Measurements from ENCODE around the gene FUT6. TPM values are rescaled to one million over a fixed set of nuclear protein-coding genes. Genes with fewer than 3 reads are reported as not detected.

FUT6 gene
- total and polyA plus RNA-seq, 2 donors from 2014 or later, result 13.0 to 58.4 TPM

DNA sequence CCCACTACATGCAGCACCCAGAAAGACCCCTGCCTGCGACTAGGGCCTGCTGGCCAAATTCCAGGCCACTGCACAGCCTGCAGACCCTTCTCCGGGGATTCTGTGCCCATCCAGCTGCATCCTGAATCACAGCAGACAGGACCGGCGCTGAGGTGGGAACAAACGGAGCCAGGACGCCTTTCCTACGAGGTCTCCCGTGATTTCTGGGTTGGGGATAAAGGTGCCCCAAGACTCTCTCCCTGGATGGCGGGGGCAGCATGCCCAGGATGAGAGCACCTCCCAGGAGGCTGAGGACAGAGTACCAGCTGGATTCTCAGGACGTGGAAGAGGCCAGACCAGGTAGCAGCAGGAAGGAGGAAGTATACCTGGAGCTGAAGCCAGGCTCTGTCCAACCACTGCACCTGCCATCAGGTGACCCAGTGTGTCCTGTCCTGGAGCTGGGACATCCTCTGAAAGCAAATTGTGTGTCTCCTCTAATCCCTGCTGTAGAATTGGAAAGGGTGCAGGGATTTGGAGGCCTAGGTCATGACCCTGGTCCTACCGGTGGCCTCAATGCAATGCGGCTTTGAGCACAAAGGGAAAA, 34.2 kb upstream of the FUT6 start:
- H3K4me1 ChIP-seq (ENCODE audit: control insufficient read depth in 2 of 3, insufficient read depth in 2 of 3, low read depth in 1 of 3, low read length in 3 of 3), result peaks cover 0 to 10% (median 3%) of the 10 kb centered on the region in 3 donors
- no peak for FAIRE-seq
- H3K27me3 ChIP-seq (ENCODE audit: control insufficient read depth, insufficient read depth, low read length), result no peaks in the 10 kb centered on the region
- no peak for TF ChIP-seq CTCF (IDR thresholded peaks at IDR 0.05; ENCODE audit: borderline replicate concordance, extremely low read depth, insufficient read depth)
- no peak overlapping the region for H3K9ac ChIP-seq (ENCODE audit: low read length in 3 of 3)
- peak in 1 of 5 donors; percentile 34 for DNase-seq
- peak overlapping the region in 1 of 2 donors; percentile 32 for H3K27ac ChIP-seq (ENCODE audit: low read depth in 2 of 2, low read length in 2 of 2)
- intact Hi-C loops (cut with DNase I), result no loop called here
- H3K4me3 ChIP-seq (ENCODE audit: low read length in 3 of 3), result no peak overlapping the region
- no peaks in the 10 kb centered on the region for H3K36me3 ChIP-seq (ENCODE audit: control insufficient read depth in 2 of 3, insufficient read depth in 3 of 3, low read length in 3 of 3)
- no peaks in the 10 kb centered on the region for H3K9me3 ChIP-seq (ENCODE audit: control insufficient read depth in 2 of 3, insufficient read depth in 1 of 3, low read length in 3 of 3)

DNA sequence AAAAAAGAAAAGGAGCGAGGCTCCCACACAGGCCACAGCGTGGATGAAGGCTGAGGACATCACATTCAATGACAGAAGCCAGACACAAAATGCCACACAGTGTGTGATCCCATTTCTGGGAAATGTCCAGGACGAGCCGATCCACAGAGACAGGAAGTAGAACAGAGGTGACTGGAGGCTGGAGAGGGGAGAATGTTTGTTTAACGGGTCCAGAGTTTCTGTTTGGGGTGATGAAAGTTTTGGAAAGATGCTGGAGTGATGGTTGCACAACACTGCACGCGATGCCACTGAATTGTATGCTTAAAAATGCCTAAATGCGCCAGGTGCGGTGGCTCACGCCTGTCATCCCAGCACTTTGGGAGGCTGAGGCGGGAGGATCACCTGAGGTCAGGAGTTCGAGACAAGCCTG, 31.5 kb upstream of the FUT6 start:
- FAIRE-seq, result no peak
- Histone ChIP-seq H3K36me3 (ENCODE audit: control insufficient read depth in 2 of 3, insufficient read depth in 3 of 3, low read length in 3 of 3) (no peaks in the 10 kb centered on the region), H3K4me3 (ENCODE audit: low read length in 3 of 3) (no peak overlapping the region), H3K9ac (ENCODE audit: low read length in 3 of 3) (no peak overlapping the region), H3K27me3 (ENCODE audit: control insufficient read depth, insufficient read depth, low read length) (no peaks in the 10 kb centered on the region), H3K4me1 (ENCODE audit: control insufficient read depth in 2 of 3, insufficient read depth in 2 of 3, low read depth in 1 of 3, low read length in 3 of 3) (peaks cover 0 to 10% (median 0%) of the 10 kb centered on the region in 3 donors), H3K27ac (ENCODE audit: low read depth in 2 of 2, low read length in 2 of 2) (no peak overlapping the region), H3K9me3 (ENCODE audit: control insufficient read depth in 2 of 3, insufficient read depth in 1 of 3, low read length in 3 of 3) (no peaks in the 10 kb centered on the region)
- no peak for TF ChIP-seq CTCF (IDR thresholded peaks at IDR 0.05; ENCODE audit: borderline replicate concordance, extremely low read depth, insufficient read depth)
- intact Hi-C loops (cut with DNase I), result no loop called here
- no peak for DNase-seq

DNA sequence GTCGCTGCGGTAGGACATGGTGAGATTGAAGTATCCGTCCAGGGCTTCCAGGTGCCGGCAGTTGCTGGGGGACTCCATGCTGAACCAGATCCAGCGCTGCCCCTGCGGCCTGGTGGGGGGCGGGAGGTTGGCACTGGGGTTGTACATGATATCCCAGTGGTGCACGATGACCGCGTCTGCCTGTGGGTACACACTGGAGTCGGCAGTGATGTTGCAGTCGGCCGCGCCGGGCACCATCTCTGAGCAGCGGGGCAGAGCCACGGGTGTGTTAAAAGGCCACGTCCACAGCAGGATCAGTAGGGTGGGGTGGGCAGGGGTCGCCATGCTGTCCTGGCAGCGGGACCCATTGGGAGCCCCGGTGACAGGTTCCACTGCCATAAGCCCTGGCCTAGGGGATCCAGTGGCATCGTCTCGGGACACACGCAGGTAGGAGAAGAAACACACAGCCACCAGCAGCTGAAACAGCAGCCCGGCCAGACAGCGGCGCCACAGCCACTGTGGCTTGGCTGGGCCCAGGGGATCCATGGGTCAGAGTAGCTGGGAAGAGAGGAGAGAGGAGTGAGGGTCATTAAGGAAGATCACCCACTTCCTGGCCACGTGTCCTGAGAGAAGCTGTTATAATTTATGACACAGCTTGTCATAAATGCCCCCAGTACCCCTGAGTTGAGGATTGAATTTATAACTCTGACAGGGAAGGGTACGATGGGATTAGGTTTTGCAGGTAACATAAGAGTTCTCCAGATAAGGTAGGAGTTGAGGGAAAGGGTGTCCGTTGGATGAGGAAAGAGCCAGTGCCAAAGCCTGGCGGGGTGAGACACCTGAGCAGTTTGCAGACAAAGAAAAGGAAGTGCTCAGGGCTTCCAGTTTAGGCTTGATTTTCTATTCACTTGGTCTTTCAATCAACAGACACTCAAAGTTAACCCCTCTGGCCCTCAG, 28.0 kb upstream of the FUT6 start:
- no peak overlapping the region for H3K27ac ChIP-seq (ENCODE audit: low read depth in 2 of 2, low read length in 2 of 2)
- no peak overlapping the region for H3K9ac ChIP-seq (ENCODE audit: low read length in 3 of 3)
- H3K9me3 ChIP-seq (ENCODE audit: control insufficient read depth in 2 of 3, insufficient read depth in 1 of 3, low read length in 3 of 3), result no peaks in the 10 kb centered on the region
- no peak for TF ChIP-seq CTCF (IDR thresholded peaks at IDR 0.05; ENCODE audit: borderline replicate concordance, extremely low read depth, insufficient read depth)
- no peak overlapping the region for H3K4me3 ChIP-seq (ENCODE audit: low read length in 3 of 3)
- DNase-seq (peak in 1 of 5 donors; percentile 34), FAIRE-seq (no peak)
- intact Hi-C loops (cut with DNase I), result no loop called here
- no peaks in the 10 kb centered on the region for H3K27me3 ChIP-seq (ENCODE audit: control insufficient read depth, insufficient read depth, low read length)
- H3K36me3 ChIP-seq (ENCODE audit: control insufficient read depth in 2 of 3, insufficient read depth in 3 of 3, low read length in 3 of 3), result no peaks in the 10 kb centered on the region
- H3K4me1 ChIP-seq (ENCODE audit: control insufficient read depth in 2 of 3, insufficient read depth in 2 of 3, low read depth in 1 of 3, low read length in 3 of 3), result no peaks in the 10 kb centered on the region
